HCT116 (cell line): ENCODE results near the gene YAP1. TPM values are rescaled to one million over a fixed set of nuclear protein-coding genes. Genes with fewer than 3 reads are reported as not detected.

Experiments used
- ATAC-seq: fragments of 200-7000 bp; cut with Tn5 transposase; 2 replicates; pipeline ENCODE4 v1.9.1; 2020; ENCODE audit warnings: mild to moderate bottlenecking, moderate library complexity
- BruUV-seq: library from RNA; stranded (reverse); fragments of 400-500 nt; replicated peaks from 2 replicates; lab custom pipeline; 2021; lab: Mats Ljungman, UMichigan
- CTCF ChIA-PET: fragments of 300-600 bp; sonication (Branson Sonifier 250); formaldehyde crosslinking; loops from one replicate; lab custom pipeline; 2021; ENCODE audit warnings: antibody characterized with exemption; lab: Charles Lee
- POLR2A ChIA-PET: fragments of 300-600, 350-600 bp; sonication (Branson Sonifier 250); formaldehyde crosslinking; loops from one replicate; lab custom pipeline; 2021; ENCODE audit warnings: antibody characterized with exemption; lab: Charles Lee
- RAD21 ChIA-PET, 2 experiments: fragments of 300-600 bp; sonication (Branson Sonifier 250); formaldehyde crosslinking; loops; one replicate each; lab custom pipeline; 2023; ENCODE audit warnings: low total read pairs in 2 of 2; ENCODE audit not compliant: uncharacterized antibody in 2 of 2, unreplicated experiment in 2 of 2, low non-redundant PET in 1 of 2; lab: Charles Lee
- DNase-seq: peaks from one replicate; pipeline ENCODE4 v3.0.0-alpha.2; 2010; ENCODE audit warnings: low read depth, low spot score
- H2AFZ ChIP-seq: fragments of 200-600 bp; shearing (Covaris generic), sonication (generic); 2 replicates; pipeline ENCODE4 v1.6.1; 2017; ENCODE audit warnings: low read depth, mixed run types, mixed read lengths, antibody characterized with exemption, low read length; ENCODE audit not compliant: poor library complexity, severe bottlenecking
- H3K27ac ChIP-seq: 2 replicates; pipeline ENCODE4 v1.5.1; 2012; ENCODE audit warnings: low read depth, low read length
- H3K27me3 ChIP-seq: fragments of 200-600 bp; sonication (generic); 2 replicates; pipeline ENCODE4 v1.6.1; 2016; ENCODE audit warnings: mixed run types, low read length, mixed read lengths; ENCODE audit not compliant: insufficient read depth
- H3K36me3 ChIP-seq, 2 experiments: fragments of 200-500 bp in 1 of 2; fragments of 200-600 bp in 1 of 2; sonication (Bioruptor generic) in 1 of 2; sonication (generic) in 1 of 2; 2 replicates each; pipeline versions ENCODE4 v1.5.1 to v1.6.1; 2014 to 2016; ENCODE audit warnings: low read length in 2 of 2, inconsistent platforms in 1 of 2, mixed read lengths in 1 of 2, mixed run types in 1 of 2; ENCODE audit not compliant: insufficient read depth in 2 of 2, control insufficient read depth in 1 of 2
- H3K4me1 ChIP-seq, 2 experiments: fragments of 200-600 bp in 1 of 2; sonication (generic) in 1 of 2; 2 replicates each; pipeline versions ENCODE4 v1.5.1 to v1.6.1; 2012 to 2017; ENCODE audit warnings: low read length in 2 of 2, inconsistent platforms in 1 of 2, mild to moderate bottlenecking in 1 of 2, mixed read lengths in 1 of 2, mixed run types in 1 of 2, moderate library complexity in 1 of 2; ENCODE audit not compliant: insufficient read depth in 2 of 2, control insufficient read depth in 1 of 2
- H3K4me2 ChIP-seq: fragments of 200-600 bp; sonication (generic); 2 replicates; pipeline ENCODE4 v1.6.1; 2017; ENCODE audit warnings: mixed run types, low read length, mixed read lengths
- H3K4me3 ChIP-seq, 2 experiments: fragments of 200-600 bp in 1 of 2; sonication (generic) in 1 of 2; replicated peaks in 1 of 2; 2 replicates each; pipeline ENCODE4 v1.5.1; 2011 to 2016; ENCODE audit warnings: low read length in 2 of 2, control low read depth in 1 of 2, low read depth in 1 of 2, mild to moderate bottlenecking in 1 of 2, mixed read lengths in 1 of 2, mixed run types in 1 of 2
- H3K79me2 ChIP-seq: fragments of 200-600 bp; sonication (generic); 2 replicates; pipeline ENCODE4 v1.6.1; 2017; ENCODE audit warnings: mild to moderate bottlenecking, mixed run types, low read length, moderate library complexity, mixed read lengths; ENCODE audit not compliant: insufficient read depth
- H3K9ac ChIP-seq: fragments of 200-600 bp; sonication (generic); 2 replicates; pipeline ENCODE4 v1.6.1; 2016; ENCODE audit warnings: low read length, mixed read lengths
- H3K9me2 ChIP-seq: fragments of 200-600 bp; sonication (generic), shearing (Covaris generic); 2 replicates; pipeline ENCODE4 v1.6.1; 2017; ENCODE audit warnings: mixed run types, mild to moderate bottlenecking, moderate library complexity; ENCODE audit not compliant: insufficient read depth
- H3K9me3 ChIP-seq, 2 experiments: fragments of 200-500 bp in 1 of 2; fragments of 200-600 bp in 1 of 2; sonication (Bioruptor generic) in 1 of 2; sonication (generic) in 1 of 2; 2 replicates each; pipeline ENCODE4 v1.6.1; 2014 to 2017; ENCODE audit warnings: low read length in 2 of 2, mixed read lengths in 2 of 2, inconsistent platforms in 1 of 2, low read depth in 1 of 2, mild to moderate bottlenecking in 1 of 2, mixed run types in 1 of 2, moderate library complexity in 1 of 2; ENCODE audit not compliant: control insufficient read depth in 1 of 2, insufficient read depth in 1 of 2
- H4K20me1 ChIP-seq: fragments of 200-600 bp; sonication (generic), shearing (Covaris generic); 2 replicates; pipeline ENCODE4 v1.6.1; 2017; ENCODE audit warnings: mixed run types, mild to moderate bottlenecking, moderate library complexity; ENCODE audit not compliant: insufficient read depth
- CBX3 ChIP-seq: IDR thresholded peaks from 2 replicates; pipeline ENCODE4 v1.6.1; 2012; ENCODE audit warnings: low read depth
- CEBPB ChIP-seq: IDR thresholded peaks from 2 replicates; pipeline ENCODE4 v1.6.1; 2012; ENCODE audit warnings: low read depth
- ELF1 ChIP-seq: IDR thresholded peaks from 2 replicates; pipeline ENCODE4 v1.6.1; 2012; ENCODE audit warnings: low read depth, borderline replicate concordance
- EZH2 ChIP-seq: fragments of 200-600 bp; sonication (generic); IDR thresholded peaks from 2 replicates; pipeline ENCODE4 v1.6.1; 2017; ENCODE audit warnings: antibody characterized with exemption, mixed run types
- EZH2phosphoT487 ChIP-seq: fragments of 200-600 bp; IDR thresholded peaks from 2 replicates; pipeline ENCODE4 v1.6.1; 2018; ENCODE audit warnings: antibody characterized with exemption, borderline replicate concordance
- FOSL1 ChIP-seq: IDR thresholded peaks from 2 replicates; pipeline ENCODE4 v1.6.1; 2012; ENCODE audit warnings: low read depth
- JUND ChIP-seq: IDR thresholded peaks from 2 replicates; pipeline ENCODE4 v1.6.1; 2012
- POLR2A ChIP-seq: IDR thresholded peaks from 2 replicates; pipeline ENCODE4 v1.7.0; 2011; ENCODE audit warnings: borderline replicate concordance; ENCODE audit not compliant: insufficient read depth, insufficient read length; ENCODE audit errors: extremely low read depth
- POLR2AphosphoS5 ChIP-seq: IDR thresholded peaks from 2 replicates; pipeline ENCODE4 v1.6.1; 2011; ENCODE audit warnings: mild to moderate bottlenecking, low read depth, low read length, moderate library complexity
- RAD21 ChIP-seq: IDR thresholded peaks from 2 replicates; pipeline ENCODE4 v1.6.1; 2012; ENCODE audit warnings: low read depth, mild to moderate bottlenecking
- SP1 ChIP-seq: IDR thresholded peaks from 2 replicates; pipeline ENCODE4 v1.6.1; 2012; ENCODE audit warnings: low read depth
- SRF ChIP-seq: IDR thresholded peaks from 2 replicates; pipeline ENCODE4 v1.6.1; 2012; ENCODE audit warnings: low read depth
- TCF7L2 ChIP-seq: IDR thresholded peaks from 2 replicates; pipeline ENCODE4 v1.7.0; 2011; ENCODE audit warnings: borderline replicate concordance, inconsistent platforms; ENCODE audit not compliant: insufficient read depth, insufficient read length; ENCODE audit errors: extremely low read depth
- YY1 ChIP-seq: IDR thresholded peaks from 2 replicates; pipeline ENCODE4 v1.6.1; 2011; ENCODE audit warnings: low read length, low read depth, moderate library complexity, mild to moderate bottlenecking; ENCODE audit not compliant: insufficient replicate concordance; ENCODE audit errors: extremely low read depth
- ZFX ChIP-seq: fragments of 450-650 bp; IDR thresholded peaks from 2 replicates; pipeline ENCODE4 v1.6.1; 2017
- ZNF274 ChIP-seq: fragments of 200-500 bp; sonication (Bioruptor generic); IDR thresholded peaks from 2 replicates; pipeline ENCODE4 v1.6.1; 2014; ENCODE audit warnings: mild to moderate bottlenecking, low read depth, low read length, inconsistent platforms
- intact Hi-C: fragments of 100-400 bp; cut with micrococcal nuclease; formaldehyde crosslinking; loops from 2 replicates; pipeline ENCODE4 v1.10.0; 2022
- total RNA-seq: library from RNA; stranded (reverse); gene quantifications from one replicate; pipeline ENCODE4 v1.2.1, GENCODE V29; 2021; ENCODE audit not compliant: unreplicated experiment
- TF ChIP-seq, protein P1 (sequence below): IDR thresholded peaks from 2 replicates; pipeline ENCODE4 v1.6.1; 2012
- TF ChIP-seq, protein P2 (sequence below), 3 experiments: fragments of 200-600 bp in 1 of 3; sonication (generic) in 1 of 3; IDR thresholded peaks in 2 of 3; conservative IDR thresholded peaks in 1 of 3; 2 replicates each; pipeline ENCODE4 v1.5.1; 2012 to 2017; ENCODE audit warnings: low read depth in 2 of 3, low read length in 2 of 3, antibody characterized with exemption in 1 of 3, borderline replicate concordance in 1 of 3, control low read depth in 1 of 3, mild to moderate bottlenecking in 1 of 3, mixed read lengths in 1 of 3, mixed run types in 1 of 3, moderate library complexity in 1 of 3; ENCODE audit not compliant: insufficient read depth in 1 of 3
- TF ChIP-seq, protein P3 (sequence below): IDR thresholded peaks from 2 replicates; pipeline ENCODE4 v1.6.1; 2012; ENCODE audit warnings: low read depth
- TF ChIP-seq, protein P4 (sequence below): IDR thresholded peaks from 2 replicates; pipeline ENCODE4 v1.6.1; 2012
- TF ChIP-seq, protein P5 (sequence below): IDR thresholded peaks from 2 replicates; pipeline ENCODE4 v1.6.1; 2011; ENCODE audit warnings: mild to moderate bottlenecking, low read length, moderate library complexity; ENCODE audit not compliant: insufficient replicate concordance; ENCODE audit errors: extremely low read depth

YAP1 gene
- total RNA-seq, 1 experiment from 2014 or later = 88.6 TPM

DNA sequence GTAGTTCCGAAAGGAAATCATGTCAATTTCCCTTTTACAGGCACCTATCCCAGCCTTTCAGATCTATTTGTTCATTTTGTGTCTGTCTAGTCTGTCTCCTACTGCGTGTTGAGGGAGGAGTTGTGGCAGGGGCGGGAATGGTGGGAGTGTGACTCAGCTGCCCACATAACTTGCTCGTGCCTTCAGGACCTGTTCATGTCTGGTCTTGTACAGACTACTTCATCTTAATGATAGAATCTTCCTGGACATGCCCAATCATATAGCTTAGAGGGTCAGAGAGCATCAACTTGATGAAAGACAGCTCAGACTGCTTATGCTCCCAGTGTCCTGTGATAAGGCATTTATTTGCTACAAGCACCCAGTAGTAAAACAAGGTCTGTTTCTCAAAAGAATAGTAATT lies 146.0 kb downstream of the YAP1 start:
- Histone ChIP-seq H2AFZ (peak overlapping the region; percentile 94), H3K9me2 (no peaks in the 10 kb centered on the region), H3K4me2 (peak overlapping the region; percentile 62), H3K27me3 (no peaks in the 10 kb centered on the region), H3K9me3 (no peaks in the 10 kb centered on the region), H4K20me1 (no peaks in the 10 kb centered on the region), H3K36me3 (no peaks in the 10 kb centered on the region), H3K79me2 (no peaks in the 10 kb centered on the region), H3K4me3 (peak overlapping the region in 1 of 2 experiments; percentile 21; a peak in 1 of 4 replicates), H3K4me1 (peaks cover 22 to 37% of the 10 kb centered on the region in 2 experiments), H3K27ac (peak overlapping the region; percentile 23), H3K9ac (peak overlapping the region; percentile 11; the same call in 1 of the 2 replicates)
- RAD21 ChIA-PET = no interaction called here
- BruUV-seq = no TSS peak
- intact Hi-C loops = no loop called here
- DNase-seq = no peak
- POLR2A ChIA-PET = interaction anchor here (1.8 kb wide), 1 partner anchor 13 kb away, joined by 6 read pairs; no protein-coding TSS in a partner anchor
- CTCF ChIA-PET = interaction anchor here (1.1 kb wide), 1 partner anchor 12 kb away, joined by 7 read pairs; no protein-coding TSS in a partner anchor
- ATAC-seq = peak; percentile 88
- TF ChIP-seq, protein P1, sequence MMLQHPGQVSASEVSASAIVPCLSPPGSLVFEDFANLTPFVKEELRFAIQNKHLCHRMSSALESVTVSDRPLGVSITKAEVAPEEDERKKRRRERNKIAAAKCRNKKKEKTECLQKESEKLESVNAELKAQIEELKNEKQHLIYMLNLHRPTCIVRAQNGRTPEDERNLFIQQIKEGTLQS = no peak
- TF ChIP-seq RAD21 = 0 out of 2 replicates have a peak, but pooled peaks have one; percentile 7
- TF ChIP-seq POLR2A = no peak
- no peak for TF ChIP-seq CEBPB
- TF ChIP-seq JUND = peak; percentile 67
- TF ChIP-seq EZH2phosphoT487 = no peak
- no peak; the same call in 1 of the 2 replicates for TF ChIP-seq CBX3
- no peak for TF ChIP-seq EZH2
- no peak for TF ChIP-seq POLR2AphosphoS5
- TF ChIP-seq ELF1 = no peak
- peak; percentile 56 for TF ChIP-seq FOSL1
- TF ChIP-seq, protein P2, sequence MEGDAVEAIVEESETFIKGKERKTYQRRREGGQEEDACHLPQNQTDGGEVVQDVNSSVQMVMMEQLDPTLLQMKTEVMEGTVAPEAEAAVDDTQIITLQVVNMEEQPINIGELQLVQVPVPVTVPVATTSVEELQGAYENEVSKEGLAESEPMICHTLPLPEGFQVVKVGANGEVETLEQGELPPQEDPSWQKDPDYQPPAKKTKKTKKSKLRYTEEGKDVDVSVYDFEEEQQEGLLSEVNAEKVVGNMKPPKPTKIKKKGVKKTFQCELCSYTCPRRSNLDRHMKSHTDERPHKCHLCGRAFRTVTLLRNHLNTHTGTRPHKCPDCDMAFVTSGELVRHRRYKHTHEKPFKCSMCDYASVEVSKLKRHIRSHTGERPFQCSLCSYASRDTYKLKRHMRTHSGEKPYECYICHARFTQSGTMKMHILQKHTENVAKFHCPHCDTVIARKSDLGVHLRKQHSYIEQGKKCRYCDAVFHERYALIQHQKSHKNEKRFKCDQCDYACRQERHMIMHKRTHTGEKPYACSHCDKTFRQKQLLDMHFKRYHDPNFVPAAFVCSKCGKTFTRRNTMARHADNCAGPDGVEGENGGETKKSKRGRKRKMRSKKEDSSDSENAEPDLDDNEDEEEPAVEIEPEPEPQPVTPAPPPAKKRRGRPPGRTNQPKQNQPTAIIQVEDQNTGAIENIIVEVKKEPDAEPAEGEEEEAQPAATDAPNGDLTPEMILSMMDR (IDR thresholded peaks at IDR 0.05 in 2 of 3, conservative IDR thresholded peaks at IDR 0.05 in 1 of 3; ENCODE audit: borderline replicate concordance in 1 of 3, insufficient read depth in 1 of 3, low read depth in 2 of 3, low read length in 2 of 3) = no peak
- TF ChIP-seq TCF7L2 = no peak
- TF ChIP-seq, protein P3, sequence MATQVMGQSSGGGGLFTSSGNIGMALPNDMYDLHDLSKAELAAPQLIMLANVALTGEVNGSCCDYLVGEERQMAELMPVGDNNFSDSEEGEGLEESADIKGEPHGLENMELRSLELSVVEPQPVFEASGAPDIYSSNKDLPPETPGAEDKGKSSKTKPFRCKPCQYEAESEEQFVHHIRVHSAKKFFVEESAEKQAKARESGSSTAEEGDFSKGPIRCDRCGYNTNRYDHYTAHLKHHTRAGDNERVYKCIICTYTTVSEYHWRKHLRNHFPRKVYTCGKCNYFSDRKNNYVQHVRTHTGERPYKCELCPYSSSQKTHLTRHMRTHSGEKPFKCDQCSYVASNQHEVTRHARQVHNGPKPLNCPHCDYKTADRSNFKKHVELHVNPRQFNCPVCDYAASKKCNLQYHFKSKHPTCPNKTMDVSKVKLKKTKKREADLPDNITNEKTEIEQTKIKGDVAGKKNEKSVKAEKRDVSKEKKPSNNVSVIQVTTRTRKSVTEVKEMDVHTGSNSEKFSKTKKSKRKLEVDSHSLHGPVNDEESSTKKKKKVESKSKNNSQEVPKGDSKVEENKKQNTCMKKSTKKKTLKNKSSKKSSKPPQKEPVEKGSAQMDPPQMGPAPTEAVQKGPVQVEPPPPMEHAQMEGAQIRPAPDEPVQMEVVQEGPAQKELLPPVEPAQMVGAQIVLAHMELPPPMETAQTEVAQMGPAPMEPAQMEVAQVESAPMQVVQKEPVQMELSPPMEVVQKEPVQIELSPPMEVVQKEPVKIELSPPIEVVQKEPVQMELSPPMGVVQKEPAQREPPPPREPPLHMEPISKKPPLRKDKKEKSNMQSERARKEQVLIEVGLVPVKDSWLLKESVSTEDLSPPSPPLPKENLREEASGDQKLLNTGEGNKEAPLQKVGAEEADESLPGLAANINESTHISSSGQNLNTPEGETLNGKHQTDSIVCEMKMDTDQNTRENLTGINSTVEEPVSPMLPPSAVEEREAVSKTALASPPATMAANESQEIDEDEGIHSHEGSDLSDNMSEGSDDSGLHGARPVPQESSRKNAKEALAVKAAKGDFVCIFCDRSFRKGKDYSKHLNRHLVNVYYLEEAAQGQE = no peak
- no peak for TF ChIP-seq SRF
- peak; percentile 43 for TF ChIP-seq SP1
- no peak for TF ChIP-seq ZFX
- no peak for TF ChIP-seq YY1
- TF ChIP-seq, protein P4, sequence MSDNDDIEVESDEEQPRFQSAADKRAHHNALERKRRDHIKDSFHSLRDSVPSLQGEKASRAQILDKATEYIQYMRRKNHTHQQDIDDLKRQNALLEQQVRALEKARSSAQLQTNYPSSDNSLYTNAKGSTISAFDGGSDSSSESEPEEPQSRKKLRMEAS = peak; percentile 57; the same call in 1 of the 2 replicates
- TF ChIP-seq, protein P5, sequence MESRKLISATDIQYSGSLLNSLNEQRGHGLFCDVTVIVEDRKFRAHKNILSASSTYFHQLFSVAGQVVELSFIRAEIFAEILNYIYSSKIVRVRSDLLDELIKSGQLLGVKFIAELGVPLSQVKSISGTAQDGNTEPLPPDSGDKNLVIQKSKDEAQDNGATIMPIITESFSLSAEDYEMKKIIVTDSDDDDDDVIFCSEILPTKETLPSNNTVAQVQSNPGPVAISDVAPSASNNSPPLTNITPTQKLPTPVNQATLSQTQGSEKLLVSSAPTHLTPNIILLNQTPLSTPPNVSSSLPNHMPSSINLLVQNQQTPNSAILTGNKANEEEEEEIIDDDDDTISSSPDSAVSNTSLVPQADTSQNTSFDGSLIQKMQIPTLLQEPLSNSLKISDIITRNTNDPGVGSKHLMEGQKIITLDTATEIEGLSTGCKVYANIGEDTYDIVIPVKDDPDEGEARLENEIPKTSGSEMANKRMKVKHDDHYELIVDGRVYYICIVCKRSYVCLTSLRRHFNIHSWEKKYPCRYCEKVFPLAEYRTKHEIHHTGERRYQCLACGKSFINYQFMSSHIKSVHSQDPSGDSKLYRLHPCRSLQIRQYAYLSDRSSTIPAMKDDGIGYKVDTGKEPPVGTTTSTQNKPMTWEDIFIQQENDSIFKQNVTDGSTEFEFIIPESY = no peak
- no peak for TF ChIP-seq ZNF274
